Pancreas (tissue), 10 donors: ENCODE measurements around the gene CD47. TPM values are rescaled to one million over a fixed set of nuclear protein-coding genes. Genes with fewer than 3 reads are reported as not detected.
A peak's percentile ranks its signal among the peaks of the same experiment; 100 is the strongest.

Experiments
- ATAC-seq, 4 donors: fragments of 200-7000 bp; cut with Tn5 transposase; one replicate each; pipeline versions ENCODE4 v1.8.0 to v1.9.1; 2020; ENCODE audit warnings: mild to moderate bottlenecking in 4 of 4, moderate library complexity in 4 of 4
- DNase-seq, 6 donors: peaks; one replicate each; pipeline ENCODE4 v3.0.0-alpha.2; 2020
- FAIRE-seq: peaks from 2 replicates; lab custom pipeline; 2012; peaks lifted over from hg19 to GRCh38; lab: Jason Lieb, UNC
- H3K27ac ChIP-seq, 4 donors: fragments of 200-600 bp; sonication (generic); 1 replicate in 3 of 4; 2 replicates in 1 of 4; pipeline versions ENCODE4 v1.5.0 to v1.8.0; 2020
- H3K27me3 ChIP-seq, 4 donors: fragments of 200-600 bp; one replicate each; pipeline ENCODE4 v1.8.0; 2021
- H3K36me3 ChIP-seq, 3 donors: fragments of 200-600 bp; sonication (generic) in 1 of 3; one replicate each; pipeline versions ENCODE4 v1.5.0 to v1.8.0; 2020 to 2021
- H3K4me1 ChIP-seq, 3 donors: fragments of 200-600 bp; one replicate each; pipeline ENCODE4 v1.8.0; 2021
- H3K4me3 ChIP-seq, 4 donors: fragments of 200-600 bp; sonication (generic) in 2 of 4; one replicate each; pipeline versions ENCODE4 v1.5.0 to v1.8.0; 2020 to 2021
- H3K9me3 ChIP-seq, 4 donors: fragments of 200-600 bp; one replicate each; pipeline ENCODE4 v1.8.0; 2021
- WGBS, 2 donors: extraction: QIAGEN DNeasy Blood & Tissue Kit; methylation state at CpG; one replicate each; pipeline ENCODE4 v1.1.7; 2013; 5-methylcytosine and 5-hydroxymethylcytosine counted together
- intact Hi-C, 3 donors: fragments of 100-400 bp; cut with DNase I; formaldehyde crosslinking; loops; one replicate each; pipeline versions ENCODE4 v1.11.1 to v1.14.2; 2022
- polyA plus RNA-seq, 2 donors: library from polyadenylated mRNA; stranded (reverse); fragments of 200-250 nt; gene quantifications; one replicate each; pipeline ENCODE4 v1.2.3, GENCODE V29; 2013
- total RNA-seq, 6 donors: library from RNA; stranded (reverse); fragmentation: NEBNext Ultra II Directional in 4 of 6; extraction: Animal tissue kit (Norgen Biotek cat#: 25700) in 4 of 6; gene quantifications; one replicate each; pipeline versions ENCODE4 v1.2.1 to v1.2.4, GENCODE V29; 2021 to 2023
- TF ChIP-seq, protein P1 (sequence below), 4 donors: fragments of 200-600 bp; sonication (generic) in 3 of 4; IDR thresholded peaks; one replicate each; pipeline versions ENCODE4 v1.5.0 to v1.8.0; 2021; ENCODE audit warnings: antibody characterized with exemption in 4 of 4
- donor health status: healthy with polysubstance abuse.
- donor health status: DM: no; HTN: no; CAD: no; lungs with moderate emphysema.
- donor health status: DM: no; HTN: no; CAD: no.
- donor health status: control.
- donor health status: control.
- donor health status: Bipolar disorder and iron deficiency.
- donor health status: DM: yes; HTN: yes; CAD: no.
- donor health status: DM: no; HTN: no; CAD: no.
- donor health status: DM: no; HTN: no; CAD: no.
- donor health status: DM: yes; HTN: yes; CAD: no.

Gene CD47
- total and polyA plus RNA-seq, 8 donors, result 14.8 to 107 (median 27.1) TPM

DNA sequence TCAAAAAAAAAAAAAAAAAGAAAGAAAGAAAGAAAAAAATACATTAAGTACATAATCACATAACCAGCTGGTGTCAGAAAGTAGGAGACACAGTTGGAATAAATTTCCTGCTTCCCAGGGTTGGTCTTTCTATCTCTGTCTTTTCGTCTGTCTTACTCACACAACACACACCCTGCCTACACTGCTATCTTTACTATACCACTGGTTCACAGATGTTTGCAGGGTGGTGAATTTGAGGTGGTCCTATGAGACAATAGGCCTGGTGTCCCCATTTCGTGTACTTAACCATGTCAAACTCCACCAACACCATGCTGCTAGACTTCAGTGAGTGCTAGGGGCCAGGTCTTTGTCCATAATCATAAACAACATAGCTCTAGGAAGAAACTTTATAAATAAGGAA lies 17.6 kb upstream of the CD47 start:
- no peak for DNase-seq
- intact Hi-C loops, result no loop called here
- FAIRE-seq, result no peak
- no peaks in the 10 kb centered on the region for H3K4me1 ChIP-seq
- TF ChIP-seq, protein P1, sequence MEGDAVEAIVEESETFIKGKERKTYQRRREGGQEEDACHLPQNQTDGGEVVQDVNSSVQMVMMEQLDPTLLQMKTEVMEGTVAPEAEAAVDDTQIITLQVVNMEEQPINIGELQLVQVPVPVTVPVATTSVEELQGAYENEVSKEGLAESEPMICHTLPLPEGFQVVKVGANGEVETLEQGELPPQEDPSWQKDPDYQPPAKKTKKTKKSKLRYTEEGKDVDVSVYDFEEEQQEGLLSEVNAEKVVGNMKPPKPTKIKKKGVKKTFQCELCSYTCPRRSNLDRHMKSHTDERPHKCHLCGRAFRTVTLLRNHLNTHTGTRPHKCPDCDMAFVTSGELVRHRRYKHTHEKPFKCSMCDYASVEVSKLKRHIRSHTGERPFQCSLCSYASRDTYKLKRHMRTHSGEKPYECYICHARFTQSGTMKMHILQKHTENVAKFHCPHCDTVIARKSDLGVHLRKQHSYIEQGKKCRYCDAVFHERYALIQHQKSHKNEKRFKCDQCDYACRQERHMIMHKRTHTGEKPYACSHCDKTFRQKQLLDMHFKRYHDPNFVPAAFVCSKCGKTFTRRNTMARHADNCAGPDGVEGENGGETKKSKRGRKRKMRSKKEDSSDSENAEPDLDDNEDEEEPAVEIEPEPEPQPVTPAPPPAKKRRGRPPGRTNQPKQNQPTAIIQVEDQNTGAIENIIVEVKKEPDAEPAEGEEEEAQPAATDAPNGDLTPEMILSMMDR (IDR thresholded peaks at IDR 0.05), result no peak
- H3K36me3 ChIP-seq, result no peaks in the 10 kb centered on the region
- no peak overlapping the region for H3K27ac ChIP-seq
- H3K27me3 ChIP-seq, result no peaks in the 10 kb centered on the region
- WGBS, 2 donors, result 73 to 74% methylated on average over 2 of the region's 2 CpGs
- H3K9me3 ChIP-seq, result no peaks in the 10 kb centered on the region
- ATAC-seq, result no peak
- no peak overlapping the region for H3K4me3 ChIP-seq

DNA sequence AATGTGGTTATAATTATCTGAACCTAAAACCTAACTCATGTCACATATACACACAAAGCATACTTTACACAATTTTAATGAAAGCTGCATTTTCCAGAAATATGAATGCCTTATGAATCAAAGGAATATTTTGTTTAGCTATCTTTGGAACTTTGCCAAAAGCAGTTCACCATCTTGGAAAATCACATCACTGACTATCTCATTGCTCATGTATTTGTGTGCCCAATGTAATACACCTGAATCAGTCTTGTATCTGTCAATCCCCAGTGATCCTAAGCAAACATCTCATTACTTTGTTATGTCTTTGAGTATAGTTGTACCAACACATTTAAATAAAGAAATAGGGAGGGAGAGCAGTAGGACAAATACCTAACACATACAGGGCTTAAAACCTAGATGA lies 15.6 kb upstream of the CD47 start:
- Histone ChIP-seq H3K4me1 (no peaks in the 10 kb centered on the region), H3K36me3 (no peaks in the 10 kb centered on the region), H3K4me3 (no peak overlapping the region), H3K27me3 (no peaks in the 10 kb centered on the region), H3K27ac (no peak overlapping the region), H3K9me3 (no peaks in the 10 kb centered on the region)
- ATAC-seq, result no peak
- DNase-seq, result no peak
- TF ChIP-seq, protein P1 (IDR thresholded peaks at IDR 0.05), result no peak
- no peak for FAIRE-seq
- intact Hi-C loops, result no loop called here

DNA sequence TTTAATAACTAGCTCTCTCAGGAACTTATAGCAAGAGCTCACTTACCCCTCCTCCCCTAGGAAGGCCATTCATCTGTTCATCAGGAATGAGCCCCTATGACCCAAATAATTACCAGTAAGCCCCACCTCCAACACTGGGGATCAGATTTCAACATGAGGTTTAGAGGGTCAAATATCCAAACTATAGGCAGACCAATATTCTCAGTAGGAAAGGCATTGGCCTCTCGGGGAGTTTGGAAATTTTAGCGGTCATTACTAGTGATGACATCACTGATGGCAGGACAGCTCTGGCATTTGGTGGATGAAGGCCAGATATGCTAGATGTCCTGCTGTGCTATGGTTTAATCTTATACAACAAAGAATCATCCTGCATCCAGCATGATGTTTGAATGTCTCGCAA lies 15.2 kb upstream of the CD47 start:
- TF ChIP-seq, protein P1 (IDR thresholded peaks at IDR 0.05), result no peak
- ATAC-seq (no peak), DNase-seq (no peak), FAIRE-seq (no peak)
- Histone ChIP-seq H3K4me3 (no peak overlapping the region), H3K4me1 (no peaks in the 10 kb centered on the region), H3K36me3 (no peaks in the 10 kb centered on the region), H3K27me3 (no peaks in the 10 kb centered on the region), H3K27ac (no peak overlapping the region), H3K9me3 (no peaks in the 10 kb centered on the region)
- intact Hi-C loops, result no loop called here
- 94 to 95% methylated on average over 3 of the region's 3 CpGs for WGBS, 2 donors

DNA sequence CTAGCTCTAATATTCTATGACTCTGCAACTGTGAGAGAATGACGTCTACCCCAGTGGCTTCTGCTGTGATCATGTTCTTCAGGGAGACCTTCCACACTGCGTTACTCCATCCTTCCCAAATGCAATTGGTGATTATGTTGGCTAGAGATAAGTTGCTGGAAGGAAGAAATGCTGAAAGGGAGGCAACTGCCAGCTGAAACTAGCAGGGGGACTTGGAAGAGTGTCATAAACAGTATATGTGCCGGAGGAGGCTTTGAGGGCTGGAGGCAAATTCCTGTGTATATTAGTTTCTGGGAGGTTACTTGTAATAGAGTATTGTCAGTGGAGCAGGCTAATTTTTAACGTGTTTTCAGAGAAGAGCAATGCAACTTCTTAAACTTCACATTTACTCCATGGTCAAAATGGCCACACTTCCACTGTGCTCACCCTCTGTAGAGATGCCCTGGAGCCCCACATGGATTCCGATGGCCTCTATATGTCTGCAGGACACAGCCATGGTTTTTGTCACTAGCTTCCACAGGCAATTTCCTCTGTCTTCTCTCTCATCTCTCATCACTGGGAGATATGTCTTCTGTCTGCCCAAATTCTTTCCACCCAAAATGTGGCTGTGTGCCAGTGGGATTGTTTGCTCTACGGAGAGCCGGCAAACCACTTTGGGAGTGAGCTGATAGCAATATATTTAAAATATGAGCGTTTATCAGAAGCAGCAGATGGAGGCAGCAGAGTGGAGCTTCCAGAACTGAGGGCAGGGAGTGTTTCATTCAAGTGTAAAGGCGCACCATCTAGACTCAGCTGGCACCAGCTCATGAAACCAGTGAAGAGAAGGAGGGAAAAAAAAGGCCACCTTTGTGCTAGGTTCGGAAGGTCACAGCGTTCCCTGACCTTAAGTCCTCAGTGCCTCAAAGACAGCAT lies 13.3 kb upstream of the CD47 start:
- Histone ChIP-seq H3K4me1 (no peaks in the 10 kb centered on the region), H3K36me3 (no peaks in the 10 kb centered on the region), H3K27me3 (no peaks in the 10 kb centered on the region), H3K27ac (peak overlapping the region in 1 of 4 donors; percentile 12), H3K9me3 (no peaks in the 10 kb centered on the region), H3K4me3 (no peak overlapping the region)
- intact Hi-C loops, result no loop called here
- TF ChIP-seq, protein P1 (IDR thresholded peaks at IDR 0.05), result no peak
- DNase-seq, result no peak
- WGBS, 2 donors, result 52 to 55% methylated on average over 11 of the region's 11 CpGs
- ATAC-seq, result peak in 3 of 4 donors; percentile 38 to 64 (median 57)
- no peak for FAIRE-seq
